ENCODE measurements around the gene NPRL2.

DNA sequence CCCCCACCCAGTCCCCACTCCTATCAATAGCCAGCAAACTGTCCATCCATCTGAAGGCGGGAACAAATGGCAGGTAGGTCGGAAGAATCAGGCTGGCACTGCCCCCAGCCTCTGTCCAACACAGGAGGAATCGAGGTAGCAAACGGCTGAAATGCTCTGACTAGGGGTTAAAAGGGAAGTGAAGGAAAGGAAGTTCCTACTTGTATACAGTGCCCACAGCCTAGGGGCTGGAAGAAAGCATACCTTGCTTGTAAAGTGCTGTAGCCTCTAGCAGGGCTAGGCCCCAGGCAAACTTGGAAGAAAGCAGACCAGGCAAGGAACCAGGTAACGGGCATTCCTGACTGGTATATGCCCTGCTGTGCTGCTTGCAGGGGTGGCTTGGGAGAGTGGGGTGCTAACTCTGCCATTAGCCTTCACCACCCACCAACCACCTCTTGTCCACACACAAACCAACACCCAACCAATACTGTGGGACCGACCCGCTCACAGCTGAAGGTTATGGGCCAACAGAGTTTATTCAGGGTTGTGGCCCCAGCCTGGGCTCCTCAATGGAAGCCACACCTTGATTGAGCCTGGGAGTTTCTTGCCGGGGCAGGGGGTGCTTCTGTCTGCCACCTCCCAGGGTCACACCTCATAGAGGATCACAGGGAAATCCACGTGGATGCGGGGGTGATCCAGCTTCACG is 24.9 kb downstream of the NPRL2 start:
- no peak for TF ChIP-seq POLR2A (IDR thresholded peaks at IDR 0.05)
- no peak for TF ChIP-seq EP300 (IDR thresholded peaks at IDR 0.05)
